H1 (cell line): ENCODE measurements around the gene SLC15A1. TPM values are rescaled to one million over a fixed set of nuclear protein-coding genes. Genes with fewer than 3 reads are reported as not detected.

Experiments
- CTCF ChIA-PET: fragments of 300-600 bp; sonication (Branson Sonifier 250); formaldehyde crosslinking; loops from one replicate; lab custom pipeline; 2021; ENCODE audit not compliant: partially characterized antibody; lab: Charles Lee
- POLR2A ChIA-PET: fragments of 300-600 bp; sonication (Branson Sonifier 250); formaldehyde crosslinking; loops from one replicate; lab custom pipeline; 2021; ENCODE audit warnings: inconsistent platforms; ENCODE audit not compliant: partially characterized antibody; lab: Charles Lee
- DNase-seq, 2 experiments: peaks; one replicate each; pipeline versions ENCODE4 v3.0.0 to v3.0.0-alpha.2; 2010 to 2022; ENCODE audit warnings: low spot score in 2 of 2, low read depth in 1 of 2, mixed read lengths in 1 of 2
- FAIRE-seq: peaks from 2 replicates; lab custom pipeline; 2011; peaks lifted over from hg19 to GRCh38; lab: Jason Lieb, UNC
- H2AFZ ChIP-seq: 2 replicates; pipeline ENCODE4 v1.8.1; 2012; ENCODE audit warnings: low read length, inconsistent platforms
- H2AK5ac ChIP-seq: 2 replicates; pipeline ENCODE4 v1.6.1; 2013; ENCODE audit warnings: low read depth, low read length
- H2BK120ac ChIP-seq: replicated peaks from 2 replicates; pipeline ENCODE3; 2013; ENCODE audit warnings: low read depth, low read length, inconsistent platforms
- H2BK12ac ChIP-seq: 2 replicates; pipeline ENCODE4 v1.6.1; 2013; ENCODE audit warnings: low read depth, low read length
- H2BK15ac ChIP-seq: 2 replicates; pipeline ENCODE4 v1.6.1; 2013; ENCODE audit warnings: low read length
- H2BK20ac ChIP-seq: 2 replicates; pipeline ENCODE4 v1.6.1; 2013; ENCODE audit warnings: low read length
- H2BK5ac ChIP-seq: 2 replicates; pipeline ENCODE4 v1.6.1; 2013; ENCODE audit warnings: low read depth, low read length
- H3K14ac ChIP-seq: 2 replicates; pipeline ENCODE4 v1.6.1; 2013; ENCODE audit warnings: inconsistent platforms; ENCODE audit not compliant: insufficient read length
- H3K18ac ChIP-seq: 2 replicates; pipeline ENCODE4 v1.6.1; 2013; ENCODE audit warnings: low read length; ENCODE audit errors: extremely low read depth
- H3K23ac ChIP-seq: 2 replicates; pipeline ENCODE4 v1.6.1; 2013; ENCODE audit warnings: inconsistent platforms; ENCODE audit not compliant: insufficient read length
- H3K23me2 ChIP-seq: 2 replicates; pipeline ENCODE4 v1.6.1; 2013; ENCODE audit warnings: low read depth, low read length
- H3K27ac ChIP-seq: 2 replicates; pipeline ENCODE4 v1.6.1; 2011; ENCODE audit warnings: low read depth, low read length, inconsistent platforms
- H3K27me3 ChIP-seq, 4 experiments: replicated peaks in 1 of 4; 1 replicate in 1 of 4; 2 replicates in 3 of 4; pipeline versions ENCODE4 v1.6.1 to v1.8.1; 2011 to 2013; ENCODE audit warnings: low read length in 3 of 4, mild to moderate bottlenecking in 3 of 4, inconsistent platforms in 2 of 4, mixed read lengths in 2 of 4, moderate library complexity in 1 of 4; ENCODE audit not compliant: control insufficient read depth in 3 of 4, insufficient read depth in 3 of 4; ENCODE audit errors: extremely low read depth in 1 of 4
- H3K36me3 ChIP-seq, 4 experiments: 2 replicates each; pipeline versions ENCODE4 v1.6.1 to v1.8.1; 2011 to 2013; ENCODE audit warnings: mild to moderate bottlenecking in 4 of 4, low read length in 3 of 4, moderate library complexity in 2 of 4, control low read depth in 1 of 4, inconsistent platforms in 1 of 4; ENCODE audit not compliant: insufficient read depth in 4 of 4, control insufficient read depth in 2 of 4
- H3K4ac ChIP-seq: replicated peaks from 2 replicates; pipeline ENCODE3; 2013; ENCODE audit warnings: low read length, low read depth, mixed read lengths, inconsistent platforms; ENCODE audit not compliant: insufficient read length
- H3K4me1 ChIP-seq, 4 experiments: replicated peaks in 1 of 4; 1 replicate in 1 of 4; 2 replicates in 3 of 4; pipeline versions ENCODE4 v1.6.1 to v1.8.1; 2011 to 2013; ENCODE audit warnings: low read length in 3 of 4, inconsistent platforms in 2 of 4, mixed read lengths in 1 of 4; ENCODE audit not compliant: insufficient read depth in 4 of 4, control insufficient read depth in 3 of 4
- H3K4me2 ChIP-seq, 2 experiments: 2 replicates each; pipeline versions ENCODE4 v1.6.1 to v1.8.1; 2011 to 2013; ENCODE audit warnings: low read depth in 2 of 2, low read length in 2 of 2, control low read depth in 1 of 2, inconsistent platforms in 1 of 2, mild to moderate bottlenecking in 1 of 2; ENCODE audit not compliant: insufficient read depth in 1 of 2
- H3K4me3 ChIP-seq, 4 experiments: fragments of 200-600, 300-600 bp in 1 of 4; sonication (generic), shearing (Covaris generic), sonication (Bioruptor Twin) in 1 of 4; 2 replicates each; pipeline versions ENCODE4 v1.5.1 to v1.8.1; 2011 to 2016; ENCODE audit warnings: low read length in 4 of 4, low read depth in 3 of 4, control low read depth in 2 of 4, inconsistent platforms in 2 of 4, mild to moderate bottlenecking in 2 of 4, mixed read lengths in 1 of 4, moderate library complexity in 1 of 4; ENCODE audit not compliant: insufficient read depth in 2 of 4; ENCODE audit errors: extremely low read depth in 1 of 4
- H3K56ac ChIP-seq: replicated peaks from 2 replicates; pipeline ENCODE3; 2013; ENCODE audit warnings: low read depth, mild to moderate bottlenecking, mixed read lengths, low read length, inconsistent platforms; ENCODE audit not compliant: insufficient read length
- H3K79me1 ChIP-seq: 2 replicates; pipeline ENCODE4 v1.6.1; 2013; ENCODE audit warnings: low read depth, low read length, control low read depth
- H3K79me2 ChIP-seq, 2 experiments: 2 replicates each; pipeline versions ENCODE4 v1.6.1 to v1.8.1; 2012 to 2013; ENCODE audit warnings: low read length in 2 of 2, mild to moderate bottlenecking in 2 of 2, inconsistent platforms in 1 of 2; ENCODE audit not compliant: insufficient read depth in 2 of 2, control insufficient read depth in 1 of 2
- H3K9ac ChIP-seq, 4 experiments: replicated peaks in 1 of 4; 1 replicate in 1 of 4; 2 replicates in 3 of 4; pipeline versions ENCODE4 v1.6.1 to v1.8.1; 2011 to 2013; ENCODE audit warnings: low read depth in 3 of 4, low read length in 3 of 4, control low read depth in 2 of 4, mild to moderate bottlenecking in 2 of 4, moderate library complexity in 2 of 4, inconsistent platforms in 1 of 4; ENCODE audit errors: extremely low read depth in 1 of 4
- H3K9me3 ChIP-seq, 2 experiments: 2 replicates each; pipeline versions ENCODE4 v1.6.1 to v1.8.1; 2012 to 2013; ENCODE audit warnings: mild to moderate bottlenecking in 2 of 2, moderate library complexity in 2 of 2, control low read depth in 1 of 2, inconsistent platforms in 1 of 2, low read depth in 1 of 2, low read length in 1 of 2, mixed read lengths in 1 of 2; ENCODE audit not compliant: insufficient read depth in 2 of 2
- H4K20me1 ChIP-seq, 2 experiments: replicated peaks in 1 of 2; 2 replicates each; pipeline versions ENCODE3 to v1.8.1; 2011 to 2013; ENCODE audit warnings: inconsistent platforms in 2 of 2, low read length in 2 of 2, mild to moderate bottlenecking in 1 of 2; ENCODE audit not compliant: insufficient read depth in 2 of 2, control insufficient read depth in 1 of 2
- H4K5ac ChIP-seq: 2 replicates; pipeline ENCODE4 v1.6.1; 2013; ENCODE audit warnings: low read length, low read depth, mixed read lengths, inconsistent platforms; ENCODE audit not compliant: insufficient read length
- H4K8ac ChIP-seq: 2 replicates; pipeline ENCODE4 v1.8.0; 2013; ENCODE audit warnings: mild to moderate bottlenecking, moderate library complexity, low read length, inconsistent platforms; ENCODE audit not compliant: insufficient read depth; ENCODE audit errors: extremely low read depth
- H4K91ac ChIP-seq: replicated peaks from 2 replicates; pipeline ENCODE3; 2013; ENCODE audit warnings: low read length, mixed read lengths, inconsistent platforms; ENCODE audit not compliant: insufficient read length
- RAD21 ChIP-seq, 2 experiments: IDR thresholded peaks in 1 of 2; conservative IDR thresholded peaks in 1 of 2; 2 replicates each; pipeline ENCODE4 v1.6.1; 2011; ENCODE audit warnings: low read depth in 2 of 2, low read length in 2 of 2, improper control_type of control experiment in 1 of 2, inconsistent platforms in 1 of 2, mild to moderate bottlenecking in 1 of 2, moderate library complexity in 1 of 2
- TEAD4 ChIP-seq: IDR thresholded peaks from 2 replicates; pipeline ENCODE4 v1.6.1; 2012; ENCODE audit warnings: low read depth, low read length, inconsistent platforms, mixed read lengths
- WGBS, 2 experiments: shearing (Covaris generic) in 1 of 2; methylation state at CpG; one replicate each; pipeline versions ENCODE4 v1.1.6 to v1.1.7; 2013 to 2015; ENCODE audit warnings: low lambda C conversion rate in 2 of 2, mixed read lengths in 2 of 2, inconsistent platforms in 1 of 2, low coverage in 1 of 2, missing lambda C conversion rate in 1 of 2; ENCODE audit not compliant: insufficient replicate concordance in 2 of 2, insufficient coverage in 1 of 2, insufficient read length in 1 of 2; ENCODE audit errors: extremely low coverage in 1 of 2, missing lambda C conversion rate in 1 of 2; 5-methylcytosine and 5-hydroxymethylcytosine counted together
- polyA plus RNA-seq, 7 experiments: library from polyadenylated mRNA; depleted of rRNA in 3 of 7; stranded (reverse) in 5 of 7; unstranded in 2 of 7; fragments of >200 nt in 5 of 7; fragments of 200-250 nt in 2 of 7; gene quantifications; 1 replicate in 5 of 7; 2 replicates in 1 of 7; 4 replicates in 1 of 7; pipeline versions ENCODE4 v1.2.1 to v1.2.3, GENCODE V29; 2011 to 2013; ENCODE audit warnings: missing spikeins in 2 of 7, mixed read lengths in 2 of 7
- total RNA-seq: library from RNA; stranded (reverse); fragmentation: NEBNext Ultra II Directional; extraction: Animal tissue kit (Norgen Biotek cat#: 25700); gene quantifications from 2 replicates; pipeline ENCODE4 v1.2.1, GENCODE V29; 2021
- TF ChIP-seq, protein P1 (sequence below), 3 experiments: IDR thresholded peaks; 1 replicate in 2 of 3; 2 replicates in 1 of 3; pipeline versions ENCODE4 v1.5.1 to v1.6.1; 2011; ENCODE audit warnings: low read length in 3 of 3, mild to moderate bottlenecking in 3 of 3, inconsistent platforms in 2 of 3, low read depth in 1 of 3, moderate library complexity in 1 of 3; ENCODE audit not compliant: insufficient read depth in 1 of 3; ENCODE audit errors: control extremely low read depth in 1 of 3

SLC15A1 gene
- total and polyA plus RNA-seq, 2 of the 8 experiments (the other 6 are each of a cell fraction or from before 2014, with no cell fraction given), result 1.3 to 2.4 TPM

- Histone ChIP-seq H2BK120ac (no peak overlapping the region), H2BK20ac (no peak overlapping the region), H3K4me3 (no peak overlapping the region), H3K14ac (no peak overlapping the region), H2AFZ (peak overlapping the region; percentile 80; the same call in 1 of the 2 replicates), H3K36me3 (no peaks in the 10 kb centered on the region), H3K9ac (no peak overlapping the region), H3K56ac (no peak overlapping the region), H2AK5ac (no peak overlapping the region), H3K23ac (no peak overlapping the region), H3K27me3 (no peaks in the 10 kb centered on the region), H4K5ac (no peak overlapping the region), H2BK12ac (no peak overlapping the region), H4K20me1 (no peaks in the 10 kb centered on the region), H2BK5ac (no peak overlapping the region), H3K18ac (no peak overlapping the region; the same call in 1 of the 2 replicates), H4K8ac (no peak overlapping the region), H4K91ac (no peak overlapping the region), H3K23me2 (no peaks in the 10 kb centered on the region), H3K4me1 (no peaks in the 10 kb centered on the region; a peak in 1 of 7 replicates), H3K4me2 (no peak overlapping the region), H3K27ac (no peak overlapping the region), H2BK15ac (no peak overlapping the region), H3K79me2 (no peaks in the 10 kb centered on the region), H3K9me3 (no peaks in the 10 kb centered on the region), H3K4ac (no peak overlapping the region), H3K79me1 (no peaks in the 10 kb centered on the region)
- CTCF ChIA-PET, result interaction anchor here (0.7 to 5.0 kb wide), 14 partner anchors 11 to 328 kb away, joined by 3 to 37 read pairs (median 4); no protein-coding TSS in a partner anchor
- FAIRE-seq, result no peak
- POLR2A ChIA-PET, result no interaction called here
- peak; percentile 52 to 56 for TF ChIP-seq RAD21 (IDR thresholded peaks at IDR 0.05 in 1 of 2, conservative IDR thresholded peaks at IDR 0.05 in 1 of 2; ENCODE audit: low read depth in 2 of 2, low read length in 2 of 2)
- TF ChIP-seq TEAD4, result no peak
- TF ChIP-seq, protein P1, sequence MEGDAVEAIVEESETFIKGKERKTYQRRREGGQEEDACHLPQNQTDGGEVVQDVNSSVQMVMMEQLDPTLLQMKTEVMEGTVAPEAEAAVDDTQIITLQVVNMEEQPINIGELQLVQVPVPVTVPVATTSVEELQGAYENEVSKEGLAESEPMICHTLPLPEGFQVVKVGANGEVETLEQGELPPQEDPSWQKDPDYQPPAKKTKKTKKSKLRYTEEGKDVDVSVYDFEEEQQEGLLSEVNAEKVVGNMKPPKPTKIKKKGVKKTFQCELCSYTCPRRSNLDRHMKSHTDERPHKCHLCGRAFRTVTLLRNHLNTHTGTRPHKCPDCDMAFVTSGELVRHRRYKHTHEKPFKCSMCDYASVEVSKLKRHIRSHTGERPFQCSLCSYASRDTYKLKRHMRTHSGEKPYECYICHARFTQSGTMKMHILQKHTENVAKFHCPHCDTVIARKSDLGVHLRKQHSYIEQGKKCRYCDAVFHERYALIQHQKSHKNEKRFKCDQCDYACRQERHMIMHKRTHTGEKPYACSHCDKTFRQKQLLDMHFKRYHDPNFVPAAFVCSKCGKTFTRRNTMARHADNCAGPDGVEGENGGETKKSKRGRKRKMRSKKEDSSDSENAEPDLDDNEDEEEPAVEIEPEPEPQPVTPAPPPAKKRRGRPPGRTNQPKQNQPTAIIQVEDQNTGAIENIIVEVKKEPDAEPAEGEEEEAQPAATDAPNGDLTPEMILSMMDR (IDR thresholded peaks at IDR 0.05; ENCODE audit: control extremely low read depth in 1 of 3, insufficient read depth in 1 of 3, low read depth in 1 of 3, low read length in 3 of 3), result peak; percentile 63 to 84 (median 67)
- peak in 1 of 2 experiments; percentile 77 for DNase-seq
- 77% methylated on average over 12 of the region's 12 CpGs; no CpG with 5 or more reads in 1 of the 2 experiments for WGBS, 2 experiments
Observed at GRCh38 chr13:98772794-98773452, 20.5 kb upstream of the SLC15A1 start.
